Measurements from ENCODE around the gene MIF4GD. TPM values are rescaled to one million over a fixed set of nuclear protein-coding genes. Genes with fewer than 3 reads are reported as not detected.

Gene MIF4GD
- total and polyA plus RNA-seq, 2 experiments from 2014 or later: 11.3 to 15.9 TPM

- H4K20me1 ChIP-seq (replicated peaks; ENCODE audit: insufficient read depth): peaks cover 8% of the 10 kb centered on the region
- H3K79me2 ChIP-seq (replicated peaks; ENCODE audit: insufficient read depth): peaks cover 74% of the 10 kb centered on the region
- no peaks in the 10 kb centered on the region for H3K27me3 ChIP-seq (ENCODE audit: insufficient read depth)
- ATAC-seq: peak; percentile 94
- Mint-ChIP-seq H3K27ac (peak within 1 kb of the TSS; percentile 100), H3K36me3 (ENCODE audit: low read depth) (peaks cover 41% of the 10 kb centered on the region; the same call in 2 of the 3 replicates), H3K27me3 (ENCODE audit: insufficient read depth, low read depth, poor library complexity) (peaks cover 5% of the 10 kb centered on the region), H3K9me3 (no peaks in the 10 kb centered on the region), H3K4me3 (peak within 1 kb of the TSS; percentile 91), H3K4me1 (peaks cover 23% of the 10 kb centered on the region)
- peak within 1 kb of the TSS; percentile 98 for H3K4me3 ChIP-seq
- TF ChIP-seq POLR2AphosphoS5 (IDR thresholded peaks at IDR 0.05; ENCODE audit: low read depth) (peak; percentile 75), JUNB (IDR thresholded peaks at IDR 0.05; ENCODE audit: unreplicated experiment) (no peak), EZH2 (IDR thresholded peaks at IDR 0.05; ENCODE audit: low read depth, unreplicated experiment) (no peak), EZH2phosphoT487 (IDR thresholded peaks at IDR 0.05; ENCODE audit: unreplicated experiment) (no peak), ZNF114 (CRISPR knock-in tag; IDR thresholded peaks at IDR 0.05) (no peak), CREB1 (CRISPR knock-in tag; IDR thresholded peaks at IDR 0.05; ENCODE audit: low read depth) (peak; percentile 79), REST (IDR thresholded peaks at IDR 0.05; ENCODE audit: unreplicated experiment) (no peak), STAT1 (IDR thresholded peaks at IDR 0.05; ENCODE audit: unreplicated experiment) (no peak), NANOG (IDR thresholded peaks at IDR 0.05; ENCODE audit: borderline replicate concordance) (no peak)
- TF ChIP-seq, protein P1, sequence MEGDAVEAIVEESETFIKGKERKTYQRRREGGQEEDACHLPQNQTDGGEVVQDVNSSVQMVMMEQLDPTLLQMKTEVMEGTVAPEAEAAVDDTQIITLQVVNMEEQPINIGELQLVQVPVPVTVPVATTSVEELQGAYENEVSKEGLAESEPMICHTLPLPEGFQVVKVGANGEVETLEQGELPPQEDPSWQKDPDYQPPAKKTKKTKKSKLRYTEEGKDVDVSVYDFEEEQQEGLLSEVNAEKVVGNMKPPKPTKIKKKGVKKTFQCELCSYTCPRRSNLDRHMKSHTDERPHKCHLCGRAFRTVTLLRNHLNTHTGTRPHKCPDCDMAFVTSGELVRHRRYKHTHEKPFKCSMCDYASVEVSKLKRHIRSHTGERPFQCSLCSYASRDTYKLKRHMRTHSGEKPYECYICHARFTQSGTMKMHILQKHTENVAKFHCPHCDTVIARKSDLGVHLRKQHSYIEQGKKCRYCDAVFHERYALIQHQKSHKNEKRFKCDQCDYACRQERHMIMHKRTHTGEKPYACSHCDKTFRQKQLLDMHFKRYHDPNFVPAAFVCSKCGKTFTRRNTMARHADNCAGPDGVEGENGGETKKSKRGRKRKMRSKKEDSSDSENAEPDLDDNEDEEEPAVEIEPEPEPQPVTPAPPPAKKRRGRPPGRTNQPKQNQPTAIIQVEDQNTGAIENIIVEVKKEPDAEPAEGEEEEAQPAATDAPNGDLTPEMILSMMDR (conservative IDR thresholded peaks at IDR 0.05; ENCODE audit: low read depth in 2 of 2): no peak
- TF ChIP-seq, protein P2, sequence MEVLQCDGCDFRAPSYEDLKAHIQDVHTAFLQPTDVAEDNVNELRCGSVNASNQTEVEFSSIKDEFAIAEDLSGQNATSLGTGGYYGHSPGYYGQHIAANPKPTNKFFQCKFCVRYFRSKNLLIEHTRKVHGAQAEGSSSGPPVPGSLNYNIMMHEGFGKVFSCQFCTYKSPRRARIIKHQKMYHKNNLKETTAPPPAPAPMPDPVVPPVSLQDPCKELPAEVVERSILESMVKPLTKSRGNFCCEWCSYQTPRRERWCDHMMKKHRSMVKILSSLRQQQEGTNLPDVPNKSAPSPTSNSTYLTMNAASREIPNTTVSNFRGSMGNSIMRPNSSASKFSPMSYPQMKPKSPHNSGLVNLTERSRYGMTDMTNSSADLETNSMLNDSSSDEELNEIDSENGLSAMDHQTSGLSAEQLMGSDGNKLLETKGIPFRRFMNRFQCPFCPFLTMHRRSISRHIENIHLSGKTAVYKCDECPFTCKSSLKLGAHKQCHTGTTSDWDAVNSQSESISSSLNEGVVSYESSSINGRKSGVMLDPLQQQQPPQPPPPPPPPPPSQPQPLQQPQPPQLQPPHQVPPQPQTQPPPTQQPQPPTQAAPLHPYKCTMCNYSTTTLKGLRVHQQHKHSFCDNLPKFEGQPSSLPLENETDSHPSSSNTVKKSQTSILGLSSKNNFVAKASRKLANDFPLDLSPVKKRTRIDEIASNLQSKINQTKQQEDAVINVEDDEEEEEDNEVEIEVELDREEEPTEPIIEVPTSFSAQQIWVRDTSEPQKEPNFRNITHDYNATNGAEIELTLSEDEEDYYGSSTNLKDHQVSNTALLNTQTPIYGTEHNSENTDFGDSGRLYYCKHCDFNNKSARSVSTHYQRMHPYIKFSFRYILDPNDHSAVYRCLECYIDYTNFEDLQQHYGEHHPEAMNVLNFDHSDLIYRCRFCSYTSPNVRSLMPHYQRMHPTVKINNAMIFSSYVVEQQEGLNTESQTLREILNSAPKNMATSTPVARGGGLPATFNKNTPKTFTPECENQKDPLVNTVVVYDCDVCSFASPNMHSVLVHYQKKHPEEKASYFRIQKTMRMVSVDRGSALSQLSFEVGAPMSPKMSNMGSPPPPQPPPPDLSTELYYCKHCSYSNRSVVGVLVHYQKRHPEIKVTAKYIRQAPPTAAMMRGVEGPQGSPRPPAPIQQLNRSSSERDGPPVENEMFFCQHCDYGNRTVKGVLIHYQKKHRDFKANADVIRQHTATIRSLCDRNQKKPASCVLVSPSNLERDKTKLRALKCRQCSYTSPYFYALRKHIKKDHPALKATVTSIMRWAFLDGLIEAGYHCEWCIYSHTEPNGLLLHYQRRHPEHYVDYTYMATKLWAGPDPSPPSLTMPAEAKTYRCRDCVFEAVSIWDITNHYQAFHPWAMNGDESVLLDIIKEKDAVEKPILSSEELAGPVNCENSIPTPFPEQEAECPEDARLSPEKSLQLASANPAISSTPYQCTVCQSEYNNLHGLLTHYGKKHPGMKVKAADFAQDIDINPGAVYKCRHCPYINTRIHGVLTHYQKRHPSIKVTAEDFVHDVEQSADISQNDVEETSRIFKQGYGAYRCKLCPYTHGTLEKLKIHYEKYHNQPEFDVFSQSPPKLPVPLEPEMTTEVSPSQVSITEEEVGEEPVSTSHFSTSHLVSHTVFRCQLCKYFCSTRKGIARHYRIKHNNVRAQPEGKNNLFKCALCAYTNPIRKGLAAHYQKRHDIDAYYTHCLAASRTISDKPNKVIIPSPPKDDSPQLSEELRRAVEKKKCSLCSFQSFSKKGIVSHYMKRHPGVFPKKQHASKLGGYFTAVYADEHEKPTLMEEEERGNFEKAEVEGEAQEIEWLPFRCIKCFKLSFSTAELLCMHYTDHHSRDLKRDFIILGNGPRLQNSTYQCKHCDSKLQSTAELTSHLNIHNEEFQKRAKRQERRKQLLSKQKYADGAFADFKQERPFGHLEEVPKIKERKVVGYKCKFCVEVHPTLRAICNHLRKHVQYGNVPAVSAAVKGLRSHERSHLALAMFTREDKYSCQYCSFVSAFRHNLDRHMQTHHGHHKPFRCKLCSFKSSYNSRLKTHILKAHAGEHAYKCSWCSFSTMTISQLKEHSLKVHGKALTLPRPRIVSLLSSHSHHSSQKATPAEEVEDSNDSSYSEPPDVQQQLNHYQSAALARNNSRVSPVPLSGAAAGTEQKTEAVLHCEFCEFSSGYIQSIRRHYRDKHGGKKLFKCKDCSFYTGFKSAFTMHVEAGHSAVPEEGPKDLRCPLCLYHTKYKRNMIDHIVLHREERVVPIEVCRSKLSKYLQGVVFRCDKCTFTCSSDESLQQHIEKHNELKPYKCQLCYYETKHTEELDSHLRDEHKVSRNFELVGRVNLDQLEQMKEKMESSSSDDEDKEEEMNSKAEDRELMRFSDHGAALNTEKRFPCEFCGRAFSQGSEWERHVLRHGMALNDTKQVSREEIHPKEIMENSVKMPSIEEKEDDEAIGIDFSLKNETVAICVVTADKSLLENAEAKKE (CRISPR knock-in tag; IDR thresholded peaks at IDR 0.05): no peak
- TF ChIP-seq, protein P3, sequence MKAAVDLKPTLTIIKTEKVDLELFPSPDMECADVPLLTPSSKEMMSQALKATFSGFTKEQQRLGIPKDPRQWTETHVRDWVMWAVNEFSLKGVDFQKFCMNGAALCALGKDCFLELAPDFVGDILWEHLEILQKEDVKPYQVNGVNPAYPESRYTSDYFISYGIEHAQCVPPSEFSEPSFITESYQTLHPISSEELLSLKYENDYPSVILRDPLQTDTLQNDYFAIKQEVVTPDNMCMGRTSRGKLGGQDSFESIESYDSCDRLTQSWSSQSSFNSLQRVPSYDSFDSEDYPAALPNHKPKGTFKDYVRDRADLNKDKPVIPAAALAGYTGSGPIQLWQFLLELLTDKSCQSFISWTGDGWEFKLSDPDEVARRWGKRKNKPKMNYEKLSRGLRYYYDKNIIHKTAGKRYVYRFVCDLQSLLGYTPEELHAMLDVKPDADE (IDR thresholded peaks at IDR 0.05): peak; percentile 52; the same call in 1 of the 2 replicates
- H3F3A ChIP-seq (replicated peaks; ENCODE audit: low read depth): peaks cover 28% of the 10 kb centered on the region
- peaks cover 9% of the 10 kb centered on the region for H3K4me1 ChIP-seq (ENCODE audit: insufficient read depth)
- H3K9me2 ChIP-seq (ENCODE audit: insufficient read depth): no peaks in the 10 kb centered on the region
- peak within 1 kb of the TSS; percentile 87 for H2AFZ ChIP-seq
- H3K4me2 ChIP-seq: peak within 1 kb of the TSS; percentile 94
- peak within 1 kb of the TSS; percentile 98 for H3K27ac ChIP-seq (ENCODE audit: low read depth)
- peak; percentile 98 for DNase-seq (ENCODE audit: low spot score)
- H3K36me3 ChIP-seq (ENCODE audit: insufficient read depth): peaks cover 19% of the 10 kb centered on the region
Observed at GRCh38 chr17:75261336-75262111, 9.5 kb downstream of the MIF4GD start, which contains the start of the genes GGA3 and MRPS7. Gene GGA3 (minus strand): TSS chr17:75261606. CDS start chr17:75261587, 19 bp downstream. Gene MRPS7 (plus strand): TSS chr17:75261879. CDS start chr17:75261901, 22 bp downstream.
